T-helper 17 cell (primary cell): ENCODE results near the gene TMUB1. TPM values are rescaled to one million over a fixed set of nuclear protein-coding genes. Genes with fewer than 3 reads are reported as not detected.

Experiments
- ATAC-seq: fragments of 150-1000 bp; cut with Tn5 transposase; 2 replicates; pipeline ENCODE4 v1.10.0; 2021; ENCODE audit warnings: mild to moderate bottlenecking, moderate library complexity
- DNase-seq, 3 donors: peaks; one replicate each; pipeline versions ENCODE4 v3.0.0 to v3.0.0-alpha.2; 2020 to 2021
- H3K9me3 ChIP-seq: one replicate; pipeline ENCODE4 v1.7.0; 2013; ENCODE audit warnings: low read length, mild to moderate bottlenecking; ENCODE audit not compliant: control insufficient read depth, poor library complexity, severe bottlenecking
- H3K27ac Mint-ChIP-seq: one replicate; pipeline ENCODE4 v1.8.0; 2022; ENCODE audit warnings: mild to moderate bottlenecking, moderate library complexity, mixed read lengths
- H3K27me3 Mint-ChIP-seq: one replicate; pipeline ENCODE4 v1.8.0; 2022; ENCODE audit warnings: mixed read lengths
- H3K36me3 Mint-ChIP-seq: one replicate; pipeline ENCODE4 v1.8.0; 2022; ENCODE audit warnings: low read depth, mixed read lengths
- H3K4me1 Mint-ChIP-seq: one replicate; pipeline ENCODE4 v1.8.0; 2022; ENCODE audit warnings: mild to moderate bottlenecking, mixed read lengths
- H3K4me3 Mint-ChIP-seq: one replicate; pipeline ENCODE4 v1.8.0; 2022; ENCODE audit warnings: mild to moderate bottlenecking, moderate library complexity, mixed read lengths
- total RNA-seq, 4 donors: library from RNA in 2 of 4; stranded (reverse) in 2 of 4; gene quantifications; one replicate each; pipeline ENCODE4 v1.2.3 and lab custom pipeline; 2022 to 2026

Gene TMUB1
- total RNA-seq, 2 donors from 2014 or later: 46.6 to 52.4 TPM

DNA sequence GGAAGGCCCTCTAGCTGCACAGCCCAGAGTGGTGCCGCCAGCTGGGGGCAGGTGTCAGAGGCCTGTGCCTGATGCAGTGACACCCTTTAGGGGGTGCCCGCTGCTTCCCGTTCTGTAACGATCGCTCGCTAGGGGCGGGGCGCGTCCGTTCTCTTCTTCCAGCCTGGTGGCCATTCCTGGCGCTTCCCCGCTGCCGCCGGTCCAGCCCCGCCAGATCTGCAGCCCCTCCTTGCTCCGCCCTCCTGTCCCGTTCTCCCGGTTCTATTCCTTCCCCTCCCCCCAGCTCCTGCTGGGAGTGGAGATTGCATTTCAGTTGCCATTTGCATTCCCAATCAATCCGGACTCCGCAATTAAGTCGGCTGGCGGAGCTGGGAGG lies 42.2 kb upstream of the TMUB1 start:
- DNase-seq (no peak), ATAC-seq (no peak)
- H3K27me3 Mint-ChIP-seq: no peaks in the 10 kb centered on the region
- peaks cover 12% of the 10 kb centered on the region for H3K4me1 Mint-ChIP-seq
- peaks cover 9% of the 10 kb centered on the region for H3K36me3 Mint-ChIP-seq
- no peaks in the 10 kb centered on the region for H3K9me3 ChIP-seq
- H3K4me3 Mint-ChIP-seq: no peak overlapping the region
- H3K27ac Mint-ChIP-seq: no peak overlapping the region

DNA sequence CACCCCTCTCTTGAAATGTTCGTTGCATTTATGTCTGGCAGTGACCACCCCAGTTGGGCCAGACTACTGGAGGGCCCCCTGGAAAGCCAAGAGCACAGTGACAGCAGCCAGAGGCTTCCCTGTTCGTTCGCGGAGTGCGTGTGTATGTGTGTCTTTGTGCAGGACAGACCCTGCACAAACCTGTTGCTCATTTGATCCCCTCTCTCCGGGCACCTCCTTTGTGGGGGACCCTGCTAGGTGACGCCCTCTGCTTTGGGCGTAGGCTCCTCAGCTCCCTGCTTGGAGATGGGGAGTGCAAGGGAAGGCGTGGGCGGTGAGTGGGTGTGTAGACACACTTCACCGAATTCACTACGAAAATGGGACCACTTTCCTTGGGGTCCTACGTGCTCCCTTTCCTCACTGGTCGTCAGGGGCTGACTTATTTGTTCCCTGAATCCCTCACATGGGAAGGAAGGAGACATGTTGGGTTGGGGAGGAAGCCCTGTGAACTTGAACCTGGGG lies 41.7 kb upstream of the TMUB1 start:
- Mint-ChIP-seq H3K4me1 (peaks cover 15% of the 10 kb centered on the region), H3K27ac (no peak overlapping the region), H3K36me3 (peaks cover 9% of the 10 kb centered on the region), H3K27me3 (no peaks in the 10 kb centered on the region), H3K4me3 (no peak overlapping the region)
- no peak for DNase-seq
- no peak for ATAC-seq
- H3K9me3 ChIP-seq: no peaks in the 10 kb centered on the region

DNA sequence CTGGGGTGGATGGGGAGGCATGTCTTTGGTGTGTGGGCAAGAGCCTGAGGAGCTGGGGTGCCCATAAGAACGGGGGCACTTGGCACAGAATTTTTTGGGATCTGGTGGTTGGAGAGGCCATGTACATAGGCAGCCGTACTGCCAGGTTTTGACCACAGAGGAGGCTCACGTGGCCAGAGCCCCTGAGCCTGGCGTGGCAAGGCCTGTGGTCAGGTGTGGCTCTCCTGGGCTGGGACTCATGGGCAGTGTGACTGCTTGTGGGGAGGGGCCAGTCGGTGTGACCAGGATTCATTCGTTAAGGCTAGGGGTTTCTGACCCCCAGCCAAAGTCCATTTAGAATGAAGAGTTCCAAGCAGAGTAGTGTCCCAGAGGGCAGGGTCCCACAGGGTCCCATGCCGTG lies 41.2 kb upstream of the TMUB1 start:
- DNase-seq: no peak
- no peaks in the 10 kb centered on the region for H3K9me3 ChIP-seq
- Mint-ChIP-seq H3K27ac (no peak overlapping the region), H3K4me1 (peaks cover 15% of the 10 kb centered on the region), H3K36me3 (peaks cover 9% of the 10 kb centered on the region), H3K4me3 (no peak overlapping the region), H3K27me3 (no peaks in the 10 kb centered on the region)
- ATAC-seq: no peak

DNA sequence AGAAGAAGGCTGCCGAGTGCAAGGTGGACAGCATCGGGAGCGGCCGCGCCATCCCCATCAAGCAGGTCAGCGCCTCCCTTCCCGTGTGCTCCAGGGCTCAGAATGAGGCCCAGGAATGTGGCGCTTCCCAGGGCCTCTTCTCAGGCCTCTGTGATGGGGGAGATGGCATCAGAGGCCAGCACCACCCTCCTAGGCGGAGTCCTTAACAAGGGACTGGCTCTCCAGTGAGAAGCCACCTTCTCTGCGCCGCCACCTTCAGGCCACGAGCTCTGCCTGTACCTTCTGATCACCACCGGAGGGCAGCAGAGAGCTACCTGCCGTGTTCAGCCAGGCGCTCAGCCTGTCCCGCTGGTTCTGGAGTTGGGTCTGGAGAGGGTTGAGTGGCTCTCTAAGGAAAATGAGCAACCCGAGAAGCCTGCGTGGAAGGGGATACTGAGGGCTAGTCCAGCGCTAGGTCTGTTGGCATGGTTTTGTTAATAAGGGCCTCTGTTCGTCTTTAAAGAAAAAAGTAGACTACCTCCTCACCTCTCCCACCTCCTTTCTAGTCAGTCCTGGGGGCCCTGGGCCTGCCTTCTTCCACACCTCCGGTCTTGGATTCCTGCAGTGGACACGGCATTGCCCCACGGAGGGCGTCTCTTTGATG lies 40.6 kb upstream of the TMUB1 start:
- H3K27me3 Mint-ChIP-seq: no peaks in the 10 kb centered on the region
- no peaks in the 10 kb centered on the region for H3K9me3 ChIP-seq
- H3K27ac Mint-ChIP-seq: no peak overlapping the region
- DNase-seq (peak; percentile 71 to 82 (median 71)), ATAC-seq (peak; percentile 97)
- peaks cover 15% of the 10 kb centered on the region for H3K4me1 Mint-ChIP-seq
- peaks cover 13% of the 10 kb centered on the region for H3K36me3 Mint-ChIP-seq
- peak overlapping the region; percentile 5 for H3K4me3 Mint-ChIP-seq

DNA sequence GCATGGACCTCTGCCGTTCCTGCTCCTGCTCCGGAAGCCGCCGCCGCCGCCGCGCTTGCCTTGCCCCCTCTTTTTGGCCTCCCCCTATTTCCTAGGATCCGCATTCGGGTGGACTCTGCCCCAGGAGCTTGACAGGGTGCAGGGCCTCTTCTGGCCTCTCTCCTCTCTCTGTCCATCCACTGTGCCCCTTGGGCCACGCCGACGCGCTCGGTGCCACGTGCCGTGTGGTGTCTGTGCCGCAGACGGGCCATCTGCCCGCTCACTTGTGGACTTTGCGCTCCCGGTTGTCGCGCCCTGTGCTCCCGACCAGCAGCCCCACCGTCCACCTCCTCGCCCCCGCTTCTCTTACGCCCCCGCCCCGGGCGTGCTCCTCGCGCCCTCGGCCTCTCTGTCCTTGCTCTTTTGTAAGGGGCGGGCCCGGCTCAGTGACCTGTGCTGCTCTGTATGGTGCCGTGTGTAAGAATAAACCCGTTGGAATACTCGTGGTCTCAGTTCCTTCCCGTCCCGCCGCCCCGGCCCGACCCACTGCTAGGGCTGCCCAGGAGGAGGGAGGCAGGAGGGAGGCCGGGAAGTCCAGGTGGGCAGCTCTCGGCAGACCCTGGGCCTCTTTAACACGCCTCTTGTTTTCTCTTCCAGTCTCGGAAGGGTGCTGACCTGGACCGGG lies 40.0 kb upstream of the TMUB1 start:
- Mint-ChIP-seq H3K27me3 (no peaks in the 10 kb centered on the region), H3K4me1 (peaks cover 18% of the 10 kb centered on the region), H3K4me3 (peak overlapping the region; percentile 5), H3K27ac (no peak overlapping the region), H3K36me3 (peaks cover 15% of the 10 kb centered on the region)
- no peaks in the 10 kb centered on the region for H3K9me3 ChIP-seq
- ATAC-seq (no peak), DNase-seq (no peak)

DNA sequence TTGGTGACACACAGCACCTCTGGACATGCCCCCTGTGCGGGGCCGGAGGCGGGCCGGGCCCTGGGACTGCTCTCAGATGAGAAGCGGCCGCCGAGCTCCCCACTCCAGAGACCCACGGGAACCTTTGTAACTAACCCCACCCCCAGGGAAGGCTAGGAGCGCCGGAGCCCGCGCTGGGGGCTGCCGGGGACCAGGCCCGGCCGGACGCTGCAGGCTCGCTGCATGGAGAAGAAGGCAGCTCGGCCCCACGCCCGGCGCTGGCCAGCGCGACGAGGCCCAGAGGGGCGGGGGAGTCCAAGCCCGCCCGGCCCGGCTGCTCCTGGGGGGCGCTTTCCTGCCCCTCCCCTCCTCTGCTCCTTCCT lies 39.5 kb upstream of the TMUB1 start:
- no peaks in the 10 kb centered on the region for H3K27me3 Mint-ChIP-seq
- peaks cover 18% of the 10 kb centered on the region for H3K4me1 Mint-ChIP-seq
- no peaks in the 10 kb centered on the region for H3K9me3 ChIP-seq
- no peak overlapping the region for H3K27ac Mint-ChIP-seq
- H3K36me3 Mint-ChIP-seq: peaks cover 15% of the 10 kb centered on the region
- H3K4me3 Mint-ChIP-seq: no peak overlapping the region
- DNase-seq: no peak
- ATAC-seq: no peak

DNA sequence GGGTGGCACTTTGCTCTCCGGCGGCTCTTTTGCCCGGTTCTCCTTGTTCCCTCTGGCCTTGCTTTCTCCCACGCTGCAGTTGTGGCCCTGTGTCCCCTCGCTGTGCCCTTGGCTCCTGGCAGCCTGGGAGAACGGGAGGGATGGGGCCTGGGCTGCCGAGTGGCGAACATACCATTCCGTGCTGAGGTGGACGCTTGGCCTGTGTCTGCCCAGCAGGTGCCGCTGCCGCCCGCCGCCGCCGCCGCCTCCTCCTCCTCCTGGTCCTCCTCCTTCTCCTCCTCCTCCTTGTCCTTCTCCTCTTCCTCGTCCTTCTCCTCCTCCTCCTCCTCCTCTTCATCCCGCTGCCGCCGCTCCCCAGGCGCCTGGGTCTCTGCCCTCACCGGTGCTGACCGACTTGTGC lies 39.0 kb upstream of the TMUB1 start:
- ATAC-seq (no peak), DNase-seq (no peak)
- no peaks in the 10 kb centered on the region for H3K9me3 ChIP-seq
- Mint-ChIP-seq H3K4me3 (no peak overlapping the region), H3K4me1 (peaks cover 20% of the 10 kb centered on the region), H3K27ac (no peak overlapping the region), H3K36me3 (peaks cover 15% of the 10 kb centered on the region), H3K27me3 (no peaks in the 10 kb centered on the region)

DNA sequence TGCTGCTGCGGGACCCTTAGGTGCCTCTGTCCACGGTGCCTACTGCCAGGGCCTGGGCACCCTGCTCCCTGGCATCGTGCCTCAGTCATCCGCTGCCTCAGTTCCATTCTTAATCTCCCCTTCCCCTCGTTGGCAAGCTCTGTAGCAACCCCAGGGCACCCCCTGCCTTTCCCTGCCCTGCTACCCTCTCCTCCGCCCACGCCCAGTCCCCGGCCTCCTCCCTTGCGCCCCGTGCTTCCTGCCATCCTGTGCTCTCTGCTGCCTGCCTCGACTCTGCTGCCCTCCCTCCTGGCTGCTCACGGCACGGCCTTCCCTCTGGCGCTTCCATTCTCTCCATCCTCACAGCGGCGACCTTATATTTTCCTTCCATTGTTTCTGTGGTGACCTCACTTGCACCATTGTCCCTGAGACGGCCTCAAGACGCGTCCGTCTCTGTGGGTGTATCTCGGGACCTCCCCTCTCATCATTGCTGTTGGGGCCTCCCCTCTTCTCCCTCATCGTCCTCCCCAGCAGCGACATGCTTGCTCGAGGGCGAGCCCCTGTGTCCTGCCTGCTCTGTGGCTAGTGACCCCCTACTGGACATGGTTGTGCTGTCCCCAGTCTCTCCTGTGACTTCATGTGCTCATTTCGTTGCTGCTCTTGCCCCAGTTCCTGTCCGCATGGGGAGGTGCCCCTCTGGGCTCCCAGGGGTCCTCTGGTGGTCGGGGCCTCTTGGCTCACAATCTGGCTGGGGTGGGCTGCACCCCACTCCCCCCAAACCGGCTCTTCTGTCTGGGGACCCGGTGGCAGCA lies 38.3 kb upstream of the TMUB1 start:
- no peak overlapping the region for H3K27ac Mint-ChIP-seq
- H3K4me3 Mint-ChIP-seq: no peak overlapping the region
- no peaks in the 10 kb centered on the region for H3K9me3 ChIP-seq
- H3K4me1 Mint-ChIP-seq: peaks cover 24% of the 10 kb centered on the region
- ATAC-seq (no peak), DNase-seq (no peak)
- H3K27me3 Mint-ChIP-seq: no peaks in the 10 kb centered on the region
- peaks cover 15% of the 10 kb centered on the region for H3K36me3 Mint-ChIP-seq

DNA sequence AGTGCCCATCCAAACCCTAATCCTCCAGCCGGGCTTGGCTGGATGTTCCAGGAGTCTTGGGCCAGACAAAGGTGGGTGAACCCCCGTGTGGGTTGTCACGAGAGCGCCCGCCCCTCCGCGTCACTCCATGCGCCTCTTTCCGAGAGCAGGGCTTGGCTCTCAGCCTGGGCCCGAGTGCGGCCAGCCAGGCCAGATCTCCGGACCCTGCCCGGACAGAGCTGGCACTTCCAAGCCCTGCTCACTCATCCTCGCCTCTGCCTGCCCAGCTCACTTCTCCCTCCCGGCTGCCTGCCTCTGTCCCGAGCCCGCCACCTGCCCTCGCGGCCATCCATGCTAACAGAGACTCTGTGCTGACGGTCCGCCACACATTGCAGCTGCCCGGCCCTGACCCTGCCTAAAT lies 37.6 kb upstream of the TMUB1 start:
- DNase-seq (no peak), ATAC-seq (no peak)
- Mint-ChIP-seq H3K4me3 (no peak overlapping the region), H3K4me1 (peaks cover 25% of the 10 kb centered on the region), H3K36me3 (peaks cover 15% of the 10 kb centered on the region), H3K27ac (no peak overlapping the region), H3K27me3 (no peaks in the 10 kb centered on the region)
- H3K9me3 ChIP-seq: no peaks in the 10 kb centered on the region

DNA sequence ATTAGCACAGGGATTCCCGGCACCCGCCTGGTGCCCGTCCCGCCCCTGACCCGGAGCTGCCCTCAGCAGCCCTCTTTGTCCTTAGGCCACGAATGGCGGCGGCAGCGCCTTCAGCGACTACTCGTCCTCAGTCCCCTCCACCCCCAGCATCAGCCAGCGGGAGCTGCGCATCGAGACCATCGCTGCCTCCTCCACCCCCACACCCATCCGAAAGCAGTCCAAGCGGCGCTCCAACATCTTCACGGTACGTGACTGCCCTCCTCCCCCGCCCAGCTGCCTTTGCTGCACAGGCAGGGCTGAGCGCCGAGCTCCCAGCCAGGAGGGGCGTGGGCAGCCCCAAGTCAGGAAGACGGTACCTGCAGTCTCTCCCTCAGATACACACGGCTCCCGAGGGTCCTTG lies 36.6 kb upstream of the TMUB1 start:
- Mint-ChIP-seq H3K27ac (no peak overlapping the region), H3K27me3 (no peaks in the 10 kb centered on the region), H3K36me3 (peaks cover 15% of the 10 kb centered on the region), H3K4me3 (no peak overlapping the region), H3K4me1 (peaks cover 27% of the 10 kb centered on the region)
- no peak for ATAC-seq
- no peak for DNase-seq
- H3K9me3 ChIP-seq: no peaks in the 10 kb centered on the region

DNA sequence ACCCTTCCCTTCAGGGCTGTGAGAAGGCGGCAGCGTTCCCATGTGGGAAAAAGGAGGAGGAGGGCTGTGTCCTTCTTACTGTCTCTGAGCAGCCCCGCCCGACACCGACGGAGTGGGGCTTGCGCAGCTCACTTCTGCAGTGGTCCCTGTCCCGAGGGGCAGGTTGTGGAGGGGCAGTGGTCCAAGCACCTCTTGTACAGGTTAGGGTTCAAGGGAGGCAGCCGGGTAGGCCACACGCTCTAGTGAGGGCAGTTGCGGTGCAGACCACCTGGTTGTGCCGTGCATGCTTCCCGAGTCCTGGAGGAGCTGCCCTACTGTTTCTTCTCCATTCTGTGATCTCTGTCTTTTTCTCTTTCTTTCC lies 35.7 kb upstream of the TMUB1 start:
- Mint-ChIP-seq H3K4me3 (peak overlapping the region; percentile 58), H3K27me3 (no peaks in the 10 kb centered on the region), H3K27ac (peak overlapping the region; percentile 92), H3K36me3 (peaks cover 15% of the 10 kb centered on the region), H3K4me1 (peaks cover 26% of the 10 kb centered on the region)
- no peak for ATAC-seq
- no peak for DNase-seq
- no peaks in the 10 kb centered on the region for H3K9me3 ChIP-seq

DNA sequence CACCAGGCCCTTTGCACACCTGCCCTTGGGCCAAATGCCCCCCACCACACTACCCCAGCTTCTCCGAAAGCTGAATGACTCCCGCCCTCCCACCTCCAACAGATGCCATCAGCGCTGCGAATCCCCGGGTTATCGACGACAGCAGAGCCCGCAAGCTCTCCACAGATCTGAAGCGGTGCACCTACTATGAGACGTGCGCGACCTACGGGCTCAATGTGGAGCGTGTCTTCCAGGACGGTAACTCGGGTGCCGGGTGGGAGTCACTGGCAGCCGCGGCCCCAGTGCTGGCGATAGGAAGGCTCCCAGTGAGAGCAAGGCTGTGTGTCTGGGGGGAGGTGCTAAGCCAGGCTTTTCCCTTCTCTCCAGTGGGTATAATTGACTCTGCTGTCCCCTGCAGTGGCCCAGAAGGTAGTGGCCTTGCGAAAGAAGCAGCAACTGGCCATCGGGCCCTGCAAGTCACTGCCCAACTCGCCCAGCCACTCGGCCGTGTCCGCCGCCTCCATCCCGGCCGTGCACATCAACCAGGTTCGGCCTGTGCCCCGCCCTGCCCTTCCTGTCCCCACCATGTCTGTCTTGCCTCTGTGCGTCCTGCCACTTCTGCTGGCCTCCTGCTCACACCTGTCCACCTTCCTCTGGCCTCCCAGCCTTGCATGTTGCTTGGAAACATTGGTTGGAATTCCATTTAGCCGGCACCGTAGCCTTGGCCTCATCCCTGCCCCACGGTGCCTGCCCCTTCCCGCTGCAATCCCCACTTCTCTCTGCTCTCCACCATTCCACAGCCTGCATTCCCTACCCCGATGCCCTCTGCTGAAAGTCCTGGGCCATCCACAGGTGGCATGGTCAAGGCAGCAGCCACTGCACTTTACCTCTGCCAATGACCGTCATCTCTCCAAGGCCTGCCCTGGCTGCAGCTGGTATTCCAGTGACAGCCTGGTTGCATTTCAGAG lies 35.1 kb upstream of the TMUB1 start:
- no peak for DNase-seq
- Mint-ChIP-seq H3K27me3 (no peaks in the 10 kb centered on the region), H3K36me3 (peaks cover 15% of the 10 kb centered on the region), H3K4me1 (peaks cover 20% of the 10 kb centered on the region), H3K4me3 (peak overlapping the region; percentile 84), H3K27ac (peak overlapping the region; percentile 92)
- no peak for ATAC-seq
- H3K9me3 ChIP-seq: no peaks in the 10 kb centered on the region

DNA sequence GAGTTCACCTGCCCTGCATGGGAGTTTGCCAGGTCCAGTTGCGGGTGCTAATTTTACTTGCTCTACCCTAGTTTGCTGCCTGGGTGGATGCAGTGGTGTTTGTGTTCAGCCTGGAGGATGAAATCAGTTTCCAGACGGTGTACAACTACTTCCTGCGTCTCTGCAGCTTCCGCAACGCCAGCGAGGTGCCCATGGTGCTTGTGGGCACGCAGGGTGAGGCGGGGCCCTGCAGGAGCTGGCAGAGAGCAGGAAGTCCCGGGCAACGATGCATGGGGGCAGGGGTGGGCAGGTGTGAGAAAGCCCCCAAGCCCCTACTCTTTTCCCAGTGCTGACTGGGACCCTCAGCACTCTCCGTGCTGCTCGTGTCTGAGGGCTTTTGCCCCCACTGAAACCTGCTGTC lies 34.3 kb upstream of the TMUB1 start:
- peak overlapping the region; percentile 84 for H3K4me3 Mint-ChIP-seq

More for the DNA sequence above, 34.3 kb upstream of the TMUB1 start:
- no peaks in the 10 kb centered on the region for H3K9me3 ChIP-seq
- Mint-ChIP-seq H3K4me1 (peaks cover 19% of the 10 kb centered on the region), H3K36me3 (peaks cover 12% of the 10 kb centered on the region), H3K27me3 (no peaks in the 10 kb centered on the region), H3K27ac (peak overlapping the region; percentile 92)
- DNase-seq (peak; percentile 26 to 51 (median 43)), ATAC-seq (peak; percentile 83)
